DMS153 treated with DMSO at 0.1 percent for 48 hours (cell line): ENCODE data around the gene RBM22.

Experiments
- DNase-seq: peaks from one replicate; lab custom pipeline; 2025; ENCODE audit not compliant: unreplicated experiment; lab: John Stamatoyannopoulos, UW

RBM22 gene

GRCh38 chr5:150653145-150653761 lies 47.6 kb downstream of the RBM22 start:
- DNase-seq = no peak

- DNase-seq = no peak
Measured at GRCh38 chr5:150651924-150652671, 48.8 kb downstream of the RBM22 start.

- no peak for DNase-seq
Measured at GRCh38 chr5:150651382-150651781, 49.5 kb downstream of the RBM22 start.

- DNase-seq = no peak
Measured at GRCh38 chr5:150650021-150651006, 50.5 kb downstream of the RBM22 start.

GRCh38 chr5:150649108-150650020 lies 51.5 kb downstream of the RBM22 start:
- no peak for DNase-seq

GRCh38 chr5:150648294-150649107 lies 52.4 kb downstream of the RBM22 start:
- DNase-seq = no peak

GRCh38 chr5:150647275-150648251 lies 53.3 kb downstream of the RBM22 start:
- DNase-seq = no peak

GRCh38 chr5:150645070-150645700 lies 55.7 kb downstream of the RBM22 start:
- no peak for DNase-seq

GRCh38 chr5:150644514-150644913 lies 56.3 kb downstream of the RBM22 start:
- DNase-seq = no peak

- DNase-seq = no peak
Measured at GRCh38 chr5:150644058-150644457, 56.8 kb downstream of the RBM22 start.

GRCh38 chr5:150642991-150643710 lies 57.7 kb downstream of the RBM22 start:
- DNase-seq = no peak

- DNase-seq = no peak
Measured at GRCh38 chr5:150642567-150642927, 58.3 kb downstream of the RBM22 start.

- no peak for DNase-seq
Measured at GRCh38 chr5:150641824-150642566, 58.9 kb downstream of the RBM22 start.

GRCh38 chr5:150641006-150641570 lies 59.8 kb downstream of the RBM22 start:
- DNase-seq = no peak
